HG03097 (cell line): ENCODE results near the gene DNMT3B.

Experiments
- ATAC-seq: cut with Tn5 transposase; IDR thresholded peaks from one replicate; pipeline ENCODE4 v1.9.1; 2021; ENCODE audit not compliant: unreplicated experiment, low FRiP score

The DNMT3B gene

DNA sequence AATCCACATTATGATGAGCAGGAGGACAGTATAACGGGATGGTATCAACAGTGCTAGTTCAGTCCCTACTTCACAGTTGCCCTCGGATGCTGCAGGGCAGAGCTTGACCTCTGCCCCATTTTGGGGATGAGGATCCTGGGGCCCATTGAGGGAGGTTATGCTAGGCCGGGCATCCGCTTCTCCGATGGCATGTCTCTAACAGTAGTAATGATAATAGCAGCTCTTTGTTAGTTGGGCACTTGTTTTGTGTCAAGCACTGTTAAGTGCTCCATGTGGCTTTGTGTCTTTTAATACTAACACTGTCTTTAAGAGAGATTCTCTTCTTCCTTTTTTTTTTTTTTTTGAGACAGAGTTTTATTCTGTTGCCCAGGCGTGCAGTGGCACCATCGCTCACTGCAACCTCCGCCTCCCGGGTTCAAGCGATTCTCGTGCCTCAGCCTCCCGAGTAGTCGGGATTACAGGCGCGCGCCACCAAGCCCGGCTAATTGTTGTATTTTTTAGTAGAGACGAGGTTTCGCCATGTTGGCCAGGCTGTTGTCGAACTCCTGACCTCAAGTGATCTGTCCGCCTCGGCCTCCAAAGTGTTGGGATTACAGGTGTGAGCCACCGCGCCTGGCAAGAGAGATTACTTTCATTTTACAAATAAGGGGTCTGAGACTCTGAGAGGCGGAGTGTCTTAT lies 58.7 kb downstream of the DNMT3B start:
- peak; percentile 3 for ATAC-seq

DNA sequence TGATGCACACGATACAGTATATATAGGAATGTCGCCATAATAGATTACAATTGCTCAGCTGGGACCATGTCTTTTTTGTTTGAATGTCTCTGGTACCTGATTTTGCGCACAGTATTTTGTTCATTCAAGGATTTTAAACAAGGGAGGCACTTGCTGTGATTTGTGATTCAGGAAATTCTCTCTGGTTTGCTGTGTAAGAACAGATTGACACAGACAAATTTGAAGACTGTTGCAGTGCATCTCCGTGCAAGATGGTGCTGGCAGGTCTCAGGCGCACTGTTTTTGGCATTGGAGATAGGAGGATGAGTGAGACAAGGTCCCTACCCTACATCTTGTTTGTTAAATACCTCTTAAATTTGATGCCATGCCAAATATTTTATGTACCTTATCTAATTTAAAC lies 60.0 kb downstream of the DNMT3B start:
- ATAC-seq = no peak

DNA sequence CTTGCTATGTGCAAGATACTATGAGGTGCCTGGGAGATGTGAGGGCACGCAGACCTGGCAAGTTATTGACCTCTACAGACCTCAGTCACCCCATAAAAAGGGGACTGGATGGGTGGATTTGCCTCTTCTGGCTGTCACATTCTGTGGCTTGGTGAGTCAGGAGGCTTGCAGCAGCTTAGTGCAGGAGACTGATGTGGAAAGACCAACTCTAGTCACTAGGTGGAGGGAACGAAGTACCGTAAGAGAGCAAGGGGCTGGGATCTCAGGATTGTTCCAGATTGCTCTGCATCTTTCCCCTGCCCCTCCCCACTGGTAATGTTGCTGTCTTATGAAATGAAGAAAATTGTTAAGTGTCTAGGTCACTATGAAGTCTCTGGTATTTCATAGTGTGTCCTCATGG lies 60.9 kb downstream of the DNMT3B start:
- ATAC-seq = no peak

DNA sequence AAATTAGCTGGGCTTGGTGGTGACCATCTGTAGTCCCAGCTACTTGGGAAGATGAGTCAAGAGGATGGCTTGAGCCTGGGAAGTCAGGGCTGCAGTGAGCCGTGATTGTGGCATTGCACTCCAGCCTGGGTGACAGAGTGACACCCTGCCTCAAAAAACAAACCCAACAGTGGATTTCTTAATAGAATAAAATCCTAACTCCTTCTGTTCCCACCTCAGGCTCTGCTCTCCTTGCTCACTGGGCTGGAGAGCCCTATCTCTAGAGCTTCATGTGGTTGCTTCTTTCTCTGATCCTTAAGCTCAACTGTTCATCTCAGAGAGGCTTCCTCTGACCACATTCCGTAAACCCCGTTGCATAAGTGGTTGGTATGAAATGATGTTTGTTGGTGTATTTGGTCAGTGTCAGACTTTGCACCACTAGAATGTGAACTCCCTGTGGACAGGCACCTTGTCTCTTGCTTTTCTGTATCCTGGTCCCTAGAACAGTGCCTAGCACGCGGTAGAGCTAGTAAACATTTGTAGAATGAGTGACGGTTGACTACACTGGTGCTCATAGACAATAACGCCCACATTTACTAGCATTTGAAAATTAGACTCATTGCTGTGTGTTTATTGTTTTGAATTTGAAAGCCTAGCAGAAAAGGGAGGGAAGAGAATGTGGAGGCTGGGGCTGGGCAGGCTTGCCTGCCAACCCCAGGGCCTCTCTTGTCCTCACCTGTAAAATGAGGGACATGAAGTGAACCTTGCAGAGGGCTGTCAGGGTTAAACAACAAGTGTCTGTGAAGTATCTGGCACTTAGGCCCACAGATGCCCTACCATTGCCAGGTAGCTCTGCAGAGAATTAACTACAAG lies 61.8 kb downstream of the DNMT3B start:
- ATAC-seq = no peak

DNA sequence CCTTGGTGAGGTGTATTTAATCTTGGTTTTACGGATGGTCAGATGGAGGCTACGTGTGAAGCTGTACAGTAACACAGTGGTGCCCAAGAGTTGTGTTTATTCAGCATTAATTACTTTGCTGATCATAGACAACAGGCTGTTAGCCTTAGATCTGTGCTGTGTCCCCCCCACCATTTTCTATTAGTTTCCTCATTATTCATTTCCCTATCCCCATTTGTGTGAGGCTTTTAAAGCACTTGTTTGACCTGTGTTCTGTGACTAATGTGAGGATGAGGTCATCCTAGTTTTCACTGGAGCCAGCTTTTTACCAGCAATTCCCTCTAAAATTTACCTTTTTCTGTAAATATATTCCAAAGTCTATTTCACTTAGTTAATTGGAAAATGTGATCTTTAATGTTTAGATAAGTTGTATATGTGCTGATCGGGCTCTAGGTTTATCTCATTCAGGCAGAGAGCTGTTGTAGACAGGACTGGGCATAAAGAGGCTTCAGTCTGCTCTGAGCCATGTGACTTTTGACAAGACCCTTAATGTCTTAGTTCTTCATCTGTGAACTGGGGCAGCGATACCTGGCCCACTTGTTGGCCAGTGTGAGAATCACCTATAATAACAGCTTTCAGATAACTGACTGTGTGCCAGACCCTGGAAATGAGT lies 66.0 kb downstream of the DNMT3B start:
- ATAC-seq = no peak

DNA sequence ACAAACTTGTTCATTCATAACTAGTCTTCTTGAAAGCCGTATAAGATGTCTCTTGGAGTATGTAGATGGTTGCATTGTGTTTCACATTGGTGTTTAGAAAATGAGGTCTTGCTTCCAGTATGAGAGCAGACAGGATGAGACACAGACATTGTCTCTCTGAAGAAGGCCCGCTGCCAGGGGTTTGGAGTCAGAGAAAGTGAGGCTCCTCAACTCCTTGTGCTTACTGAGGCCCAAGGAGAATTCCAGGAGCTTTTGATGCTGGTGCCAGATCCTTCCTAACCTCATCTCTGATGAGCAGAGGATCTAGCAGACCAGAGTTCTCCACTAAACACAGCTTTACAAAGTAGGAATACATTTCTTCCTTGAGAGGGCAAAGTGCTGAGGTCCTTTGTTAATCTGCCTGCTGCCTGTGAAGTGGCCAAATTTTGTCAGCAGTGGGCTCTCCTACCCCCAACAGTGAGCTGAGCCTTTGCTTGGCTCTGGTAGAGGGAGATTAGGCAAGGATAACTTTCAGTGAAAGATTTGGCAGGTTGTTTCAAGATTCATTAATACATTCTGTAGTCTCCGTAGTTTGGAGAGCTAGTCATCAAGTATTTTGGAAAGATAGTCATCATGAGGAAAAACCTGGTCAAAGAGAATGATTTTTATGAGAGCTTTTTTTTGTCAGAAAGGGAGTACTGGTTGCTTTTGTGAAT lies 67.3 kb downstream of the DNMT3B start:
- no peak for ATAC-seq

DNA sequence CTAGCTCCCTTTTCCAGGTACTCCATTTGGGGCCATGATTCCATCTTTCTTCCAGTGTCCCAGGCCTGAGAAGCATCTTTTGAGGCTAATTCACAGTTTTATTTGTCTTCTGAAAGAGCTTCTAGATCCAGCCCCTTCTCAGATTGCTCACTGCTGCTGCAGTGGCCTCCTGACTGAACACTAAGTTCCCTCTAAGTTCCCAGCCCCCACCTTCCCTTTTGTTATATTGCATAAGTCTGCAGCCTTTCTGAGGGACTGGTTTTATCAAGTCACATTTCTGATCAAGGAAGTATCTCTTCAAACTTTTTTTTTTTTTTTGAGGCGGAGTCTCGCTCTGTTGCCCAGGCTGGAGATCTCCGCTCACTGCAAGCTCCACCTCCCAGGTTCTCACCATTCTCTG lies 68.3 kb downstream of the DNMT3B start:
- no peak for ATAC-seq

DNA sequence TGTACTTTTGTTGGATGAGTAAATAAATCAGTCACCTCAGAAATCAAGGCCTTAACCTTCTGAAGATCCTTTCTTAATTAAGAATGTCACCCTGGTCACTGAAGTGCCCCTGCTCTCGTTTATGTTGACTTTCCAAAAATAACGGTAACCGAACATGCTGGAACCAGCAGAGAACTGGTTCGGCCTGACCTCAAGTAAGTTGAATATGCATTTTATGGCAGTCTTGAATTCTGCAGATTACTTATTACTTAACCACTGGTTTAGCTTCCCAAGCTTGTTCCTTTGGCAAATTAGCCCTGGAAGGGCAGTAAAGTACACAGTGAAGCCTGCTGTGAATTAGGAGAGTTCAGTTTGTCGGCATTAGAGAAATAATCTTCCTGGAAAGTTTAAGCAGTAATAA lies 69.8 kb downstream of the DNMT3B start:
- ATAC-seq = no peak

DNA sequence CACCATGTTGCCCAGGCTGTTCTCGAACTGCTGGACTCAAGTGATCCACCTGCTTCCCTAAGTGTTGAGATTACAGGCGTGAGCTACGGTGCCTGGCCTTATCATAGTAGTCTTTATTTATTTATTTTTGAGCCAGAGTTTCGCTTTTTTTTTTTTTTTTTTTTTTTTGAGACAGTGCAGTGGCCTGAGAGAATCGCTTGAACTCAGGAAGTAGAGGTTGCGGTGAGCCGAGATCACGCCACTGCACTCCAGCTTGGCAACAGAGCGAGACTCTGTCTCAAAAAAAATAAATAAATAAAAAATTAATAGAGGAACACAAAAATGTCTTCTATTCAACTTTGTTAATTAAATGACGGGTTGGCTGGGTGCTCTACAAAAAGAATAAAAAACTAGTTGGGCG lies 70.5 kb downstream of the DNMT3B start:
- no peak for ATAC-seq

DNA sequence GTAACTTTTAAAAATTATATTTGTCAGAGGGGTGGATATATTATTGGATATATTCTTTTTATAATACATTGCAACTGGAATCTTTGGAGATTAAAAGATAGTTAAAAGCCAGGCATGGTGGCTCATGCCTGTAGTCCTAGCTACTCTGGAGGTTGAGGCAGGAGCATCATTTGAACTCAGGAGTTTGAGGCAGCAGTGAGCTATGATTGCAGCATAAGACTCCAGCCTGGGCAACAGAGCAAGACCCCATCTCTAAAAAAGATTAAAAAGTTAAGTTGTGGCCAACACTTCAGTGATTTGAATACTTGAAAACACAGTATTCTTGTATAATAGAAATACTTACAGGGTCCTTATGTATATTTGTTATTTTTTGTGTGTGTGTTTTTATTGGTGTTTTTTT lies 72.8 kb downstream of the DNMT3B start:
- no peak for ATAC-seq

DNA sequence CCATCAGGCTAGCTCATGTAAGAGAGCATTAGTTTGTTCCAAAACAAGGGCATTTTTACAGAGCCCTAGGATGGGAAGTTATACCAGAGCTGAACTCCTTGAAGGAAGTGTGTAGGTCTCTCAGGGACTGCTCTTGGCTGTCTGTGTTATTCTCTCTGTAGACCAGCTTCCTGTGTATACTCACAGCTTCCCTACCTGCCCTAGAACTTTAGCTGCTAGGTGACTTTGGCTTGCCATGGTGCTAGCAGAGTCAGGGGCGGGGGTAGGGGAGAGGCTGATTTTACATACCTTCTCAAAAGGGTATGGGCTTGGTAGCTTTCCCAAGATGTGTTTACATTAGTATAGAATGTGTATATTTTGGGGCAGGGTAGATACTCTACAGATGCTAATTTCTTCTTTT lies 75.0 kb downstream of the DNMT3B start:
- ATAC-seq = no peak

DNA sequence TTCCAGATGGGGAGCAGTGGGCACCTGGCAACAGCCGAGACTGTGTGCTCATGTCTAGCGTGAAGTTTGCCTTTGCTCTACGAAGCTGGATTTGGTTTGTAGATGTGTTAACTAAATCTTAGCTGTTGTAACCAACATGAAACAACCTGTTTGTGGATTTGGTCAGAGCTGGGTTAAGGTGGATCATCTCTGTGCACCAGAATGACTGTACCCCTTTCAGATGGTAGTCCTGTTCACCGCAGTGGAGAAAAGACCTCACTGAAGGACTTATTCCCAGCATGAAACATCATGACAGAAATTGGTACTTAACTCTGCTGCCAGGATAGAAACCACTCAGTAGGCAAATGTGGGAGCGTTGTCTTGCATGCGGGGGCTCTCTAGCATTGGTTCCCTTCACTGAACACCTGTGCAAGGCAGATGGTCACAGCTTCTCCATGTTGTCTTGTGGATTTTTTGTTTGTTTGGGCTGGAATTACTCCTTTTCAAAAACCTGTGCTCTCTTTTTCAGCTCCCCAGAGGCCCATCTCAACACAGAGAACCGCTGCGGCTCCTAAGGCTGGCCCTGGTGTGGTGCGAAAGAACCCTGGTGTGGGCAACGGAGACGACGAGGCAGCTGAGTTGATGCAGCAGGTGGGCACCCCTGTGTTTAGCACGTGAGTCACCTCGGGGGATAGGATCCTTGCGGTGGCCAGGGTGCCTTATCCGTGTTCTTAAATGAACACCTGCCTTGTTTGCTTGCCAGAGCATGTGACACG lies 77.2 kb downstream of the DNMT3B start:
- no peak for ATAC-seq

DNA sequence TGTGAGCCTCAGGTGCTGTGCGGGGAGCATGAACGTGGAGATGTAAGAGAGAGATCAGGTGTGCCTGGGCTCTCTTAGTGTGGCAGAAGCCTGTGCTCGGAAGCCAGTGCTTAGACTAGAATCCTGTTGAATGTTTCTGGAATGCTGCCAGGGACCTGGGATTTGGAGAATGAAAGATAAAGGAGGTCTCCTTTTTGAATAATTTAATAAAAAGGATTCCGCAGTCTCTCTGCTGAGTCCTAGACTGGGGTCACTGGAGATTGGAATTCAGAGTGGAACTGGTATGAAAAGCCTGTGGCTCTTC lies 77.7 kb downstream of the DNMT3B start:
- no peak for ATAC-seq

DNA sequence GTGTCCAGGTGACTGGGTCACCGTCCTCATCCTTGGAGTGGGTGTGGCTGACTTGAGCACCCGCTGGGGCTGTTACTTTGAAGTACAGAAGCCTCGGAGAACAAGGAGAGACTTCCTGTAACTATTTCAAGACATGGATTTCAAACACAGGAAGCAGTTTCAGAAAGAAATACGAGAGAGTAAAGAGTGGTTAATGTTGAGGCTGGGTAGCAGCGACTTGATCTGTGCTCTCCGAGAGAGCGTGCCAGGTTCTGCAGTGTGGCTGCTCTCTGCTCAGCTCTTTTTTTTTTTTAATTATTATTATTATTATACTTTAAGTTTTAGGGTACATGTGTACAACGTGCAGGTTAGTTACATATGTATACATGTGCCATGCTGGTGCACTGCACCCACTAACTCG lies 79.0 kb downstream of the DNMT3B start:
- no peak for ATAC-seq

DNA sequence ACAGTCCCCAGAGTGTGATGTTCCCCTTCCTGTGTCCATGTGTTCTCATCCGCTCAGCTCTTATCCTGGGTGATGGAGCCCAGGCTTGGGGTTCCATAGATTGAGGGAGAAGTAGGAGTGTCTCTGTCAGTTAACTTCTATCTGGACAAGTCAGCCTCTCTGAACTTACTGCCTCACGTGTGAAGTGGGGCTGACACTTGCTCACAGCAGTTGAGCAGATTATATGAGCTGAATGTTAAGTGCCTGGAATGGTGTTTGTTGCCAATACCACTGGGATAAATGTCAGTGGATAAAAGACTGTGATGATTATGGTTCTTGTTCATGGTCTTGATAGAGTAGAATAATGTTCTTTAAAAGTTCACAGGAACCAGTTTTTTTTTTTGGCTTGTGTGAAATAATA lies 79.4 kb downstream of the DNMT3B start:
- ATAC-seq = no peak

DNA sequence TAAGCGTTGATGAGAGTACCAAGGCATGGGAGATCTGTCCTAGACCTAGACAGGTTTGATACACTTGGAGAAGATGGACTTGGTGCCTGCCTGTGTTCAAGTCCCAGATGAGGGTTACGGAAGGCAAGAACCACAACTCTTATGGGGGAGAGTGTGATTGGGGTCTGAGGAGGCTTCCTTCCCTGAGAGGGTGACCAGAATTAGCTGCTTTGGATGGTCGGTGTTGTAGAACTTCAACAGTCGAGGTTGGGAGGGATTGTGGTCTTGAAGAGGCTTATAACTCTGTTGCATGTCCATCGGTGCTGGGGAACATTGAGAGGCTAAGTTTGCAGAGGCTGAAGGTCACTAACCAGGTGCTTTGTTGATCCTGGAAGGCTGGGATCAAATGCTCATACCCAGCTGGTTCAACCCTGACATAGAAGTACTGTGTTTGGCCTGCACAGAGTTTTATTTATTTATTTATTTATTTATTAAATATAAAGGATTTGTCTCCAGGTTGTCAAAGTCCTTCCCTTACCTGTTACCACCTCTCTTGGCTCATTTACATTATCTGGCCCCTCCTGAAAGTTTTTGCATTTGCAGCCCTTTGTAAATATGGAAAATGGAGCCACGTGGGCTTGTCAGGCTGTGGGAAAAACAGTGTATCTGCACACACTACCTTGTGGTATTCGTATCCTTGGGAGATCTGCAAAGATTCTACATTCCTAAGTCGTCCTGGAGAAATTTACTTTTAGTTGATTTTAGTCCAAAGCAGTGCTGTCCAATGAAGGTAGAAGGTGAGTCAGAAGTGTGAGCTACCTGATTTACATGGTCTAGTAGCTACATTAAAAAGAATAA lies 80.7 kb downstream of the DNMT3B start:
- no peak for ATAC-seq

DNA sequence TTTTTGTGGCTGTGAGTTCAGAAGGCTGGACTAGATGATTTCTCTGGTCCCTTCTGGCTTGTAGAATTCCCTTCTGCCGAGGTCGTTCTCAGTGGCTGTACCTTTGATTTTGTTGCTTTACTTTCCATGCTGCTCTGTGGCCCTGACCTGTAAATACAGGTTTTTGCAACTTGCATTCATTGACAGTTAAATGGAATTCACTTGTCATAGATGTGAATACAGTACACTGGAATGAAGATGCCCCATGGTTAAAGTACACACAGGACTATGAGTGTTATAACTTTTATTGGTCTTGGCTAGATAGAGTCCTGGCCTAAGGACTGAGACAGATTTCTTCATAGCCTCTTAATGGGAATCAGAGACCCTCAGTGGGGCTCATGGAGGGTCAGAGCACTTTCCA lies 83.6 kb downstream of the DNMT3B start:
- ATAC-seq = no peak

DNA sequence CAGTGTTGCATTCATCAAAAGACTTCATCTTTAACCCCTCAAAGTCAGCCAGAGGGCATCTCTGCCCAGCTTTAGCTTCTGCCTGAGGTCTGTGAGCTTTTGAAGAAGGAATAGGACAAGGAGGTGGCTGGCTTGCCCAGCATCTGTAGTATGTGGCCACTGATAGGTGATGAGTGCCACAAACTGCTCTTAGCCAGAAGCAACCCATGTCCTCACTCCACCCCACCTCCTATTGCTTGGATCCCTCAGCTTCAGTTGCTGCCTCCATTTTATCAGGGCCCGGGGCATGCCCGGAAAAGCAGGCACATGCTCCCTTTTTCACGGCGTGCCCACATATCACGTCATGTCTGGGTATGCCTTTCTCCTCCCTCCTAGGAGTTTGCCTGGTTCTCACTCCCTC lies 84.7 kb downstream of the DNMT3B start:
- ATAC-seq = no peak

DNA sequence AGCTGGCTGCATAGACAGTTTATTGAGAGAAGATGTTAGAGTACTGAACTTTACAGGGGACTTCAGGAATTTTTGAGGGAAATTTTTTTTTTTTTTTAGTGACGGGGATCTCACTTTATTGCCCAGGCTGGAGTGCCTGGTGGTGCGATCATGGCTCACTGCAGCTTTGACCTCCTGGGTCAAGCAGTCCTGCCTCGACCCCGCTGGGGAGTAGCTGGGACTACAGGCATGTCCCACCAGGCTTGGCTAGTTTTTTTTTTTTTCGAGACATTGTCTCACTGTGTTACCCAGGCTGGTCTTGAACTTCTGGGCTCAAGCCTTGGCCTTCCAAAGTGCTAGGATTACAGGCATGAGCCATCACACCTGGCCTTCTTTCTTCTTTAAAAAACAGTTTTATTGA lies 85.8 kb downstream of the DNMT3B start:
- ATAC-seq = no peak

DNA sequence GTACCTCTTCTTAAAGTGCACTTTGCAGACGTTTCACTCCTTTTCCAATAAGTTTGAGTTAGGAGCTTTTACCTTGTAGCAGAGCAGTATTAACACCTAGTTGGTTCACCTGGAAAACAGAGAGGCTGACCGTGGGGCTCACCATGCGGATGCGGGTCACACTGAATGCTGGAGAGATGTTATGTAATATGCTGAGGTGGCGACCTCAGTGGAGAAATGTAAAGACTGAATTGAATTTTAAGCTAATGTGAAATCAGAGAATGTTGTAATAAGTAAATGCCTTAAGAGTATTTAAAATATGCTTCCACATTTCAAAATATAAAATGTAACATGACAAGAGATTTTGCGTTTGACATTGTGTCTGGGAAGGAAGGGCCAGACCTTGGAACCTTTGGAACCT lies 86.7 kb downstream of the DNMT3B start:
- no peak for ATAC-seq
